IMR-90 (cell line): ENCODE results near the gene NUTM1. TPM values are rescaled to one million over a fixed set of nuclear protein-coding genes. Genes with fewer than 3 reads are reported as not detected.

Experiments
- ATAC-seq: fragments of 200-7000 bp; cut with Tn5 transposase; 2 replicates; pipeline ENCODE4 v1.9.1; 2020; ENCODE audit warnings: low read depth, mild to moderate bottlenecking, moderate library complexity
- BruUV-seq: library from RNA; stranded (reverse); fragments of 400-500 nt; replicated peaks from 2 replicates; lab custom pipeline; 2021; lab: Mats Ljungman, UMichigan
- CTCF ChIA-PET: fragments of 300-600 bp; formaldehyde crosslinking; extraction: SDS; loops from one replicate; lab custom pipeline; 2021; ENCODE audit warnings: antibody characterized with exemption; lab: Yijun Ruan, JAX
- POLR2A ChIA-PET: fragments of 300-600 bp; sonication (Branson Sonifier 250); formaldehyde crosslinking; loops from one replicate; lab custom pipeline; 2022; ENCODE audit warnings: antibody characterized with exemption; ENCODE audit not compliant: unreplicated experiment; lab: Charles Lee
- DNase-seq: peaks from one replicate; pipeline ENCODE4 v3.0.0; 2013
- H2AFZ ChIP-seq: replicated peaks from 2 replicates; pipeline ENCODE3; 2013; ENCODE audit warnings: low read length, mild to moderate bottlenecking; ENCODE audit not compliant: poor library complexity
- H2AK5ac ChIP-seq: 2 replicates; pipeline ENCODE4 v1.6.1; 2013; ENCODE audit warnings: low read depth, low read length, inconsistent platforms
- H2AK9ac ChIP-seq: replicated peaks from 2 replicates; pipeline ENCODE3; 2013; ENCODE audit warnings: mild to moderate bottlenecking, low read depth, low read length, moderate library complexity; ENCODE audit not compliant: poor library complexity
- H2BK120ac ChIP-seq: 2 replicates; pipeline ENCODE4 v1.6.1; 2013; ENCODE audit warnings: low read depth, low read length, inconsistent platforms
- H2BK15ac ChIP-seq: 3 replicates; pipeline ENCODE4 v1.6.1; 2013; ENCODE audit warnings: low read depth, low read length, inconsistent platforms
- H2BK20ac ChIP-seq: 2 replicates; pipeline ENCODE4 v1.6.1; 2013; ENCODE audit warnings: low read depth, mild to moderate bottlenecking, inconsistent platforms, low read length, moderate library complexity
- H2BK5ac ChIP-seq: 2 replicates; pipeline ENCODE4 v1.6.1; 2013; ENCODE audit warnings: mild to moderate bottlenecking, low read depth, low read length, inconsistent platforms; ENCODE audit not compliant: poor library complexity, severe bottlenecking
- H3K14ac ChIP-seq: replicated peaks from 2 replicates; pipeline ENCODE4 v1.6.1; 2013; ENCODE audit warnings: low read depth, low read length, inconsistent platforms
- H3K18ac ChIP-seq: 2 replicates; pipeline ENCODE4 v1.6.1; 2013; ENCODE audit warnings: low read depth, low read length, control low read depth
- H3K23ac ChIP-seq: 2 replicates; pipeline ENCODE4 v1.6.1; 2013; ENCODE audit warnings: low read depth, low read length, inconsistent platforms
- H3K27ac ChIP-seq: 2 replicates; pipeline ENCODE4 v1.5.1; 2013; ENCODE audit warnings: mild to moderate bottlenecking, control low read depth, low read length; ENCODE audit not compliant: insufficient read depth
- H3K27me3 ChIP-seq: 2 replicates; pipeline ENCODE4 v1.6.1; 2013; ENCODE audit warnings: low read length; ENCODE audit not compliant: control insufficient read depth, insufficient read depth
- H3K36me3 ChIP-seq: 2 replicates; pipeline ENCODE4 v1.6.1; 2013; ENCODE audit warnings: low read length, mixed read lengths; ENCODE audit not compliant: control insufficient read depth, insufficient read depth
- H3K4ac ChIP-seq: 2 replicates; pipeline ENCODE4 v1.6.1; 2013; ENCODE audit warnings: low read depth, low read length, inconsistent platforms
- H3K4me1 ChIP-seq: 2 replicates; pipeline ENCODE4 v1.6.1; 2013; ENCODE audit warnings: low read length, mixed read lengths; ENCODE audit not compliant: control insufficient read depth, insufficient read depth
- H3K4me2 ChIP-seq: 2 replicates; pipeline ENCODE4 v1.6.1; 2013; ENCODE audit warnings: low read depth, mild to moderate bottlenecking, control low read depth, low read length, moderate library complexity
- H3K4me3 ChIP-seq: 2 replicates; pipeline ENCODE4 v1.5.1; 2013; ENCODE audit warnings: low read depth, mild to moderate bottlenecking, control low read depth, low read length, moderate library complexity; ENCODE audit not compliant: insufficient read depth
- H3K56ac ChIP-seq: 2 replicates; pipeline ENCODE4 v1.6.1; 2013; ENCODE audit warnings: low read length, inconsistent platforms; ENCODE audit not compliant: insufficient read depth; ENCODE audit errors: extremely low read depth
- H3K79me1 ChIP-seq, 2 experiments: 2 replicates each; pipeline ENCODE4 v1.6.1; 2013; ENCODE audit warnings: low read length in 2 of 2, inconsistent platforms in 1 of 2, low read depth in 1 of 2
- H3K9ac ChIP-seq: 2 replicates; pipeline ENCODE4 v1.6.1; 2013; ENCODE audit warnings: low read depth, low read length, control low read depth
- H3K9me1 ChIP-seq: 2 replicates; pipeline ENCODE4 v1.6.1; 2013; ENCODE audit warnings: low read length, inconsistent platforms; ENCODE audit not compliant: insufficient read depth
- H3K9me3 ChIP-seq: 2 replicates; pipeline ENCODE4 v1.6.1; 2013; ENCODE audit warnings: low read length; ENCODE audit not compliant: control insufficient read depth, insufficient read depth
- H4K20me1 ChIP-seq: 2 replicates; pipeline ENCODE4 v1.6.1; 2013; ENCODE audit warnings: low read length, inconsistent platforms; ENCODE audit not compliant: insufficient read depth
- H4K5ac ChIP-seq: 2 replicates; pipeline ENCODE4 v1.6.1; 2013; ENCODE audit warnings: mild to moderate bottlenecking, low read depth, low read length, control low read depth
- H4K8ac ChIP-seq, 2 experiments: 2 replicates each; pipeline ENCODE4 v1.6.1; 2013; ENCODE audit warnings: low read depth in 2 of 2, low read length in 2 of 2, control low read depth in 1 of 2, inconsistent platforms in 1 of 2
- H4K91ac ChIP-seq: 2 replicates; pipeline ENCODE4 v1.6.1; 2013; ENCODE audit warnings: low read depth, low read length, inconsistent platforms; ENCODE audit not compliant: insufficient read depth
- ELK1 ChIP-seq: fragments of 150-350 bp; IDR thresholded peaks from 2 replicates; pipeline ENCODE4 v1.6.1; 2016; ENCODE audit warnings: low read depth, mild to moderate bottlenecking, low read length, moderate library complexity, borderline replicate concordance
- MAFK ChIP-seq: IDR thresholded peaks from 2 replicates; pipeline ENCODE4 v1.6.1; 2012; ENCODE audit warnings: low read depth, low read length, improper control_type of control experiment
- RAD21 ChIP-seq: IDR thresholded peaks from 2 replicates; pipeline ENCODE4 v1.6.1; 2012; ENCODE audit warnings: low read length, improper control_type of control experiment
- USF2 ChIP-seq: fragments of 150-350 bp; IDR thresholded peaks from 2 replicates; pipeline ENCODE4 v1.6.1; 2017; ENCODE audit warnings: mild to moderate bottlenecking, antibody characterized with exemption, low read length, low read depth
- dilution Hi-C: fragments of 300-500 bp; cut with HindIII; formaldehyde crosslinking; loops from one replicate; pipeline ENCODE4 v1.14.3; 2018; ENCODE audit warnings: low sequenced_read_pairs; ENCODE audit not compliant: unreplicated experiment
- in situ Hi-C: fragments of 300-500 bp; cut with MboI; formaldehyde crosslinking; loops from 3 replicates; pipeline ENCODE4 v1.14.3; 2019; ENCODE audit warnings: low sequenced_read_pairs, inconsistent platforms, mixed read lengths
- intact Hi-C: fragments of 100-400 bp; cut with micrococcal nuclease; formaldehyde crosslinking; loops from 2 replicates; pipeline ENCODE4 v1.10.0; 2022
- polyA plus RNA-seq, 3 experiments: library from polyadenylated mRNA; depleted of rRNA; stranded (reverse); fragments of >200 nt; gene quantifications; 2 replicates each; pipeline ENCODE4 v1.2.3, GENCODE V29; 2012; ENCODE audit warnings: low replicate concordance in 1 of 3
- total RNA-seq: library from RNA; depleted of rRNA; stranded (reverse); fragments of >200 nt; gene quantifications from 2 replicates; pipeline ENCODE4 v1.2.3, GENCODE V29; 2012

The NUTM1 gene
- total and polyA plus RNA-seq, 2 of the 4 experiments (the other 2 are of a cell fraction), result not detected

- Histone ChIP-seq H4K20me1 (no peaks in the 10 kb centered on the region; the same call in 1 of the 2 replicates), H4K91ac (no peak overlapping the region), H2AK9ac (no peak overlapping the region), H2AK5ac (no peak overlapping the region), H4K5ac (no peak overlapping the region), H3K9me1 (no peaks in the 10 kb centered on the region), H3K36me3 (no peaks in the 10 kb centered on the region), H3K4me2 (peak overlapping the region; percentile 54; the same call in 1 of the 2 replicates), H3K4me1 (peaks cover 3% of the 10 kb centered on the region; the same call in 1 of the 2 replicates), H3K4me3 (no peak overlapping the region), H3K4ac (no peak overlapping the region), H2BK15ac (no peak overlapping the region), H3K14ac (no peak overlapping the region), H2AFZ (no peak overlapping the region), H3K56ac (no peak overlapping the region), H2BK5ac (no peak overlapping the region), H3K27ac (no peak overlapping the region), H3K18ac (no peak overlapping the region), H3K9ac (no peak overlapping the region), H3K27me3 (no peaks in the 10 kb centered on the region), H2BK120ac (no peak overlapping the region), H2BK20ac (no peak overlapping the region), H3K9me3 (no peaks in the 10 kb centered on the region), H3K79me1 (peaks cover 7 to 8% of the 10 kb centered on the region in 2 experiments; a peak in 3 of 4 replicates), H4K8ac (no peak overlapping the region), H3K23ac (no peak overlapping the region)
- DNase-seq (peak; percentile 82), ATAC-seq (peak; percentile 87)
- no TSS peak for BruUV-seq
- intact Hi-C loops, result no loop called here
- CTCF ChIA-PET, result no interaction called here
- dilution Hi-C loops, result no loop called here
- in situ Hi-C loops, result no loop called here
- POLR2A ChIA-PET, result no interaction called here
- TF ChIP-seq MAFK (peak; percentile 62), USF2 (peak; percentile 73), RAD21 (no peak), ELK1 (no peak)
These were observed 38.5 kb upstream of the NUTM1 start for GRCh38 chr15:34304613-34305012.
